Ovary (tissue), 3 donors: ENCODE results near the gene SLC9A8.

ENCODE experiments used
- CTCF ChIP-seq, 3 donors: fragments of 450-650 bp in 2 of 3; fragments of 200-600 bp in 1 of 3; IDR thresholded peaks; one replicate each; pipeline versions ENCODE4 v1.5.1 to v1.8.0; 2016 to 2022; ENCODE audit warnings: antibody characterized with exemption in 3 of 3, mild to moderate bottlenecking in 1 of 3
- EP300 ChIP-seq: sonication (generic); formaldehyde crosslinking; IDR thresholded peaks from one replicate; pipeline ENCODE4 v1.6.1; 2017; ENCODE audit warnings: antibody characterized with exemption
- POLR2A ChIP-seq: fragments of 450-650 bp; IDR thresholded peaks from one replicate; pipeline ENCODE4 v1.6.1; 2017; ENCODE audit warnings: antibody characterized with exemption, mild to moderate bottlenecking, moderate library complexity
- donor health status: DM: no; HTN: no; CAD: no.

DNA sequence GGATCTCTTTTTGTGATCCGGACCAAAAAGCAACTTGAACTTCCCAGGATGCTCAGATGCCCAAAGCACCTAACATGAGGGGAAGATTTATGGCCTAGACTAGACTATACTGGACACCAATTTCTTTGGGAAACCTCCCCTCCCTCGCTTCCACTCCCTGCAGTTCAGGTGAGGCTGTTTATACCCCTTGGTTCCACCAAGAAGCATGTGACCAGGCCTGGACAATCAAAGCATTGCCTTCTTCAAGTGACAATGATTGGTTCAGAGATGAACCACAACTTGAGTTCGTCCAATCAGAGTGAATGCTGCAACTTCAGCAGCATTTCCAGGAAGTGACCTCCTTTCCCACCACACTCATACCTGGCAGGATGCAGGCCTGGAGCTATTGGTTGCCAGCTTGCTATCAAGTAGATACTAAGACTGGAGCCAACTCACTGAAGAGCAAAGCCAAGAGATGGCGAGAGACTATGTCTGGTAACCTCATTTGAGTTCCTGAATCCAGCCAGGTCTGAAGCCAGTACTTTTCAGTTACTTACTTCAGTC, 45.6 kb upstream of the SLC9A8 start:
- TF ChIP-seq CTCF (IDR thresholded peaks at IDR 0.05) (no peak), POLR2A (no peak), EP300 (no peak)
